Skeletal muscle satellite cell (primary cell): Measurements from ENCODE around the gene EEPD1.

ENCODE experiments used
- H3K27me3 ChIP-seq: 2 replicates; pipeline ENCODE4 v1.7.0; 2013; ENCODE audit warnings: low read length; ENCODE audit not compliant: control insufficient read depth, insufficient read depth
- H3K36me3 ChIP-seq: 2 replicates; pipeline ENCODE4 v1.7.0; 2013; ENCODE audit warnings: mild to moderate bottlenecking, control low read depth, low read length; ENCODE audit not compliant: insufficient read depth
- H3K4me1 ChIP-seq: 2 replicates; pipeline ENCODE4 v1.7.0; 2013; ENCODE audit warnings: low read length; ENCODE audit not compliant: control insufficient read depth, insufficient read depth
- H3K4me2 ChIP-seq: 2 replicates; pipeline ENCODE4 v1.7.0; 2013; ENCODE audit warnings: mild to moderate bottlenecking, low read length
- H3K4me3 ChIP-seq: 2 replicates; pipeline ENCODE4 v1.7.0; 2013; ENCODE audit warnings: low read length
- H3K9ac ChIP-seq: 2 replicates; pipeline ENCODE4 v1.7.0; 2013; ENCODE audit warnings: mild to moderate bottlenecking, low read depth, low read length, moderate library complexity
- H3K9me3 ChIP-seq: replicated peaks from 2 replicates; pipeline ENCODE4 v1.7.0; 2013; ENCODE audit warnings: mild to moderate bottlenecking, control low read depth, low read length

Gene EEPD1

GRCh38 chr7:36283181-36283580 is 130.1 kb downstream of the EEPD1 start:
- Histone ChIP-seq H3K4me3 (no peak overlapping the region), H3K36me3 (no peaks in the 10 kb centered on the region), H3K27me3 (no peaks in the 10 kb centered on the region), H3K4me1 (peaks cover 28% of the 10 kb centered on the region), H3K9ac (no peak overlapping the region), H3K9me3 (no peaks in the 10 kb centered on the region), H3K4me2 (no peak overlapping the region)

- peaks cover 24% of the 10 kb centered on the region for H3K4me1 ChIP-seq
- H3K27me3 ChIP-seq = no peaks in the 10 kb centered on the region
- H3K9ac ChIP-seq = no peak overlapping the region
- no peak overlapping the region for H3K4me3 ChIP-seq
- H3K36me3 ChIP-seq = no peaks in the 10 kb centered on the region
- H3K9me3 ChIP-seq = no peaks in the 10 kb centered on the region
- H3K4me2 ChIP-seq = no peak overlapping the region
Measured at GRCh38 chr7:36283711-36284130, 130.7 kb downstream of the EEPD1 start.

GRCh38 chr7:36284456-36285090 is 131.5 kb downstream of the EEPD1 start:
- Histone ChIP-seq H3K9ac (no peak overlapping the region), H3K9me3 (no peaks in the 10 kb centered on the region), H3K4me2 (no peak overlapping the region), H3K27me3 (no peaks in the 10 kb centered on the region), H3K4me1 (peaks cover 24% of the 10 kb centered on the region), H3K4me3 (no peak overlapping the region), H3K36me3 (no peaks in the 10 kb centered on the region)

GRCh38 chr7:36285276-36285675 is 132.2 kb downstream of the EEPD1 start:
- Histone ChIP-seq H3K4me2 (no peak overlapping the region), H3K9ac (no peak overlapping the region), H3K9me3 (no peaks in the 10 kb centered on the region), H3K27me3 (no peaks in the 10 kb centered on the region), H3K4me1 (peaks cover 21% of the 10 kb centered on the region), H3K36me3 (no peaks in the 10 kb centered on the region), H3K4me3 (no peak overlapping the region)

- Histone ChIP-seq H3K4me2 (no peak overlapping the region), H3K36me3 (no peaks in the 10 kb centered on the region), H3K9ac (no peak overlapping the region), H3K27me3 (no peaks in the 10 kb centered on the region), H3K4me3 (no peak overlapping the region), H3K4me1 (peaks cover 12% of the 10 kb centered on the region), H3K9me3 (no peaks in the 10 kb centered on the region)
Measured at GRCh38 chr7:36286226-36286625, 133.2 kb downstream of the EEPD1 start.

- no peaks in the 10 kb centered on the region for H3K27me3 ChIP-seq
- H3K9me3 ChIP-seq = no peaks in the 10 kb centered on the region
- H3K4me3 ChIP-seq = no peak overlapping the region
- no peak overlapping the region for H3K9ac ChIP-seq
- H3K4me2 ChIP-seq = no peak overlapping the region
- peaks cover 8% of the 10 kb centered on the region for H3K4me1 ChIP-seq
- no peaks in the 10 kb centered on the region for H3K36me3 ChIP-seq
Measured at GRCh38 chr7:36286688-36287087, 133.6 kb downstream of the EEPD1 start.

- peaks cover 10% of the 10 kb centered on the region for H3K4me1 ChIP-seq
- H3K27me3 ChIP-seq = no peaks in the 10 kb centered on the region
- no peak overlapping the region for H3K9ac ChIP-seq
- no peak overlapping the region for H3K4me2 ChIP-seq
- no peaks in the 10 kb centered on the region for H3K9me3 ChIP-seq
- no peak overlapping the region for H3K4me3 ChIP-seq
- H3K36me3 ChIP-seq = no peaks in the 10 kb centered on the region
Measured at GRCh38 chr7:36287371-36288241, 134.6 kb downstream of the EEPD1 start.

GRCh38 chr7:36288501-36288900 is 135.4 kb downstream of the EEPD1 start:
- Histone ChIP-seq H3K9ac (no peak overlapping the region), H3K4me2 (no peak overlapping the region), H3K4me3 (no peak overlapping the region), H3K4me1 (peaks cover 11% of the 10 kb centered on the region), H3K36me3 (no peaks in the 10 kb centered on the region), H3K27me3 (no peaks in the 10 kb centered on the region), H3K9me3 (no peaks in the 10 kb centered on the region)

GRCh38 chr7:36289833-36290661 is 137.0 kb downstream of the EEPD1 start:
- Histone ChIP-seq H3K4me1 (peaks cover 11% of the 10 kb centered on the region), H3K36me3 (no peaks in the 10 kb centered on the region), H3K4me3 (no peak overlapping the region), H3K4me2 (no peak overlapping the region), H3K27me3 (no peaks in the 10 kb centered on the region), H3K9ac (no peak overlapping the region), H3K9me3 (no peaks in the 10 kb centered on the region)

- H3K4me2 ChIP-seq = peak overlapping the region; percentile 95
- peak overlapping the region; percentile 70 for H3K9ac ChIP-seq
- no peaks in the 10 kb centered on the region for H3K36me3 ChIP-seq
- peak overlapping the region; percentile 70 for H3K4me3 ChIP-seq
- no peaks in the 10 kb centered on the region for H3K9me3 ChIP-seq
- H3K4me1 ChIP-seq = peaks cover 11% of the 10 kb centered on the region
- no peaks in the 10 kb centered on the region for H3K27me3 ChIP-seq
Measured at GRCh38 chr7:36291387-36292316, 138.6 kb downstream of the EEPD1 start.
